Measurements from ENCODE around the gene ABCB11.
"Not testable (repeated sequence)": the region's sequence is repeated elsewhere in the genome, so short reads cannot be mapped to it uniquely, and the experiment has no call there.

ABCB11 gene

DNA sequence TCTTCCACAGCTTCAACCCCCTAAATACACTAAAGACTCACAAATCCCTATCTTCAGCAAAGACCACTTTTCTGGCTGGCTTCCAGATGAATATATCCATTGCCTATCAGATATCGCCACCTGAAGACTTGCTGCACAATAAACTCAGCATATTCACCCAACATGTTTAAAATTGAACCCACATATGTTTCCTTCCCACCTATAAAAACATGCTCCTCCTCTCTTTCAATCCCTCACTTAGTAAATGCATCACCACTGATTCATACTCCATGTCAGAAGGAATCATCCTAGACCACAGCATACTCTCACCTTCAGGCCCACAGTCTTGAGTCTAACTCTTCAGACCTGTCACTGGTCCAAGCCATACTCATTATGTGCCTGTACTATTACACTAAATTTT, 146.1 kb downstream of the ABCB11 start:
- DNase-seq: no peak

DNA sequence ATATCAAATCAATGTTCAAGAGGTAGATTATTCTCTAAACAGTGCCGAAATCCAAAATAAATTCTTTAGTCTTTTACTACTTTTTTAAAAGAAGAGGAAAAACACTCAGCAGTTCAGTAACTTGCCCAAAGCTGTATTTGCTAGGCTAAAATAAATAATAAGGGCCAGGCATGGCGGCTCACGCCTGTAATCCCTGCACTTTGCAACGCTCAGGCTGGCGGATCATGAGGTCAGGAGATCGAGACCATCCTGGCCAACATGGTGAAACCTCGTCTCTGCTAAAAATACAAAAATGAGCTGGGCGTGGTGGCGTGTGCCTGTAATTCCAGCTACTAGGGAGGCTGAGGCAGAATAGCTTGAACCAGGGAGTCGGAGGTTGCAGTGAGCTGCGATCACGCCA, 149.0 kb downstream of the ABCB11 start:
- DNase-seq: not testable (repeated sequence)

DNA sequence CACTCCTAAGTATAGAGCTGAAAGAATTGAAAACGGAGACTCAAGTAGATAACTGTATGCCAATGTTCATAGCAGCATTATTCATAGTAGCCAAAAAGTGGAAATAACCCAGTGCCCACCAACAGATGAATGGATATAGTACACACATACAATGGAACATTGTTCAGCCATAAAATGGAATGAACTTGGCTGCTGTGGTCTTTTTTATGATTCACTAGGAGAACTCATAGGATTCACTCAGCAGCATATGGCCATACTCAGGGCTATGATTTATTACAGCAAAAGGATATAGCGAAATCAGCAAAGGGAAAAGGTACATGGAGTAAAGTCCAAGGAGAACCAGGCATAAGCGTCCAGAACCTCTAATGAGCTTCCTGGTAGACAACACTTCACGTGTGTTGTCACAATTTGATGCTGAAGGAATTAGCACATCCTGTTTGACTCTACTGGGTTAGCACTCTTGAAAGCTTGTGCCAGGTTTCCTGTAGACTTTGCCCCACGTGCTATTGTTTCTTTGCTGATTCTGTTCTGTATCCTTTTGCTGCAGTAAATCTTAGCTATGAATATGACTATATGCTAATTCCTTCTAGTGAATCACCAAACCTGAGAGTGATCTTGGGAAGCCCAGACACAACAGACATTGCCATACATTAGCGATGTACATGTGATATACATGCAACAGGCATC, 156.6 kb downstream of the ABCB11 start:
- no peak for DNase-seq

DNA sequence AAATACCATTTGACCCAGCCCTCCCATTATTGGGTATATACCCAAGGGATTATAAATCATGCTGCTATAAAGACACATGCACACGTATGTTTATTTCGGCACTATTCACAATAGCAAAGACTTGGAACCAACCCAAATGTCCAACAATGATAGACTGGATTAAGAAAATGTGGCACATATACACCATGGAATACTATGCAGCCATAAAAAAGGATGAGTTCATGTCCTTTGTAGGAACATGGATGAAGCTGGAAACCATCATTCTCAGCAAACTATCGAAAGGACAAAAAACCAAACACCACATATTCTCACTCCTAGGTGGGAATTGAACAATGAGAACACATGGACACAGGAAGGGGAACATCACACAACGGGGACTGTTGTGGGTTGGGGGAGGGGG, 160.3 kb downstream of the ABCB11 start:
- DNase-seq: not testable (repeated sequence)
